IPS-18c (cell line): ENCODE data around the gene ZNF132.
"Not testable (repeated sequence)": the region's sequence is repeated elsewhere in the genome, so short reads cannot be mapped to it uniquely, and the experiment has no call there.

Source experiments
- H3K4me3 ChIP-seq: 2 replicates; pipeline ENCODE4 v1.7.0; 2013; ENCODE audit warnings: low read depth, mild to moderate bottlenecking, low read length, moderate library complexity; ENCODE audit not compliant: insufficient read depth
- H3K9me3 ChIP-seq: one replicate; pipeline ENCODE4 v1.6.1; 2013; ENCODE audit warnings: mild to moderate bottlenecking, low read length, moderate library complexity; ENCODE audit not compliant: control insufficient read depth, insufficient read depth

The ZNF132 gene

GRCh38 chr19:58429745-58430144, 10.2 kb downstream of the ZNF132 start:
- Histone ChIP-seq H3K4me3 (no peak overlapping the region), H3K9me3 (peaks cover 33% of the 10 kb centered on the region)

GRCh38 chr19:58428617-58429016, 11.3 kb downstream of the ZNF132 start:
- H3K9me3 ChIP-seq = peaks cover 22% of the 10 kb centered on the region
- no peak overlapping the region for H3K4me3 ChIP-seq

GRCh38 chr19:58417071-58417470, 22.9 kb downstream of the ZNF132 start:
- no peak overlapping the region for H3K4me3 ChIP-seq
- no peaks in the 10 kb centered on the region for H3K9me3 ChIP-seq

GRCh38 chr19:58416604-58417003, 23.3 kb downstream of the ZNF132 start:
- H3K9me3 ChIP-seq = no peaks in the 10 kb centered on the region
- no peak overlapping the region for H3K4me3 ChIP-seq

- Histone ChIP-seq H3K4me3 (peak overlapping the region; percentile 88), H3K9me3 (no peaks in the 10 kb centered on the region)
Observed at GRCh38 chr19:58409010-58409790, 30.8 kb downstream of the ZNF132 start.

GRCh38 chr19:58408152-58409009, 31.6 kb downstream of the ZNF132 start, which contains the start of gene ZNF584:
Gene ZNF584 (plus strand): TSS chr19:58408649. CDS start chr19:58409148, 499 bp downstream.
- H3K9me3 ChIP-seq = no peaks in the 10 kb centered on the region
- H3K4me3 ChIP-seq = peak within 1 kb of the TSS; percentile 88

GRCh38 chr19:58407658-58408151, 32.2 kb downstream of the ZNF132 start:
- Histone ChIP-seq H3K9me3 (no peaks in the 10 kb centered on the region), H3K4me3 (peak overlapping the region; percentile 88)

- peak overlapping the region; percentile 88; the same call in 1 of the 2 replicates for H3K4me3 ChIP-seq
- no peaks in the 10 kb centered on the region for H3K9me3 ChIP-seq
Observed at GRCh38 chr19:58406818-58407657, 32.9 kb downstream of the ZNF132 start.

- H3K4me3 ChIP-seq, H3K9me3 ChIP-seq: not testable (repeated sequence)
Observed at GRCh38 chr19:58403920-58404478, 36.0 kb downstream of the ZNF132 start.

- H3K9me3 ChIP-seq = no peaks in the 10 kb centered on the region
- peak overlapping the region; percentile 73 for H3K4me3 ChIP-seq
Observed at GRCh38 chr19:58401840-58402421, 38.0 kb downstream of the ZNF132 start.

GRCh38 chr19:58400916-58401839, 38.8 kb downstream of the ZNF132 start:
- Histone ChIP-seq H3K9me3 (no peaks in the 10 kb centered on the region), H3K4me3 (peak overlapping the region; percentile 73)

GRCh38 chr19:58400316-58400915, 39.5 kb downstream of the ZNF132 start:
- Histone ChIP-seq H3K4me3 (peak overlapping the region; percentile 42), H3K9me3 (no peaks in the 10 kb centered on the region)

- no peak overlapping the region for H3K4me3 ChIP-seq
- H3K9me3 ChIP-seq = no peaks in the 10 kb centered on the region
Observed at GRCh38 chr19:58399903-58400302, 40.0 kb downstream of the ZNF132 start.

- no peaks in the 10 kb centered on the region for H3K9me3 ChIP-seq
- no peak overlapping the region for H3K4me3 ChIP-seq
Observed at GRCh38 chr19:58398545-58398944, 41.4 kb downstream of the ZNF132 start.

- no peak overlapping the region for H3K4me3 ChIP-seq
- H3K9me3 ChIP-seq = no peaks in the 10 kb centered on the region
Observed at GRCh38 chr19:58398087-58398486, 41.9 kb downstream of the ZNF132 start.
